ENCODE data around the gene SLC51A. TPM values are rescaled to one million over a fixed set of nuclear protein-coding genes. Genes with fewer than 3 reads are reported as not detected.

SLC51A gene
- total RNA-seq, 1 donor from 2014 or later: not detected

DNA sequence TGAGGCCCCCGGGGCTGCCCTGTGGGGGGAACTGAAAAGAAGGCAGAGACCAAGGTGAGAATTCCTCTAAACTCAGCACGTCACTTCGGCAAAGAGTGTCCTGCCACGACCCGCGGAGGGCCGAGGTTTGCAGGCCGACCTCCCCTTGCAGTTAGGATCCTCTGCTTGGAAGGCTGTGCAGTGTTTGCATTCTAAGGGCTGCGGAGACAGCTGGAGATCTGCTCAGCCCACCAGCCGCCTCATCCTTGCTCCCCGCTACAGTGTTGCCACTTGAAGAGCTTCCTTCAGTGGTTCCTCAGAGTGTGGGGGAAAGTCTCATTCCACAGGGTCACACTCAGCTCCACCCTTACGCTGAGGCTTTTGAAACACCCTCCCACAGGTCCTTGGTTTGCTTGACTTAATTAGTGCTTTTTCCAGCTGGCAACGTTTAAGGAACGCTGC is 10.8 kb downstream of the SLC51A start:
- H3K79me2 ChIP-seq (ENCODE audit: insufficient read depth, low read length): no peaks in the 10 kb centered on the region
- H2AFZ ChIP-seq (ENCODE audit: low read depth, low read length): no peak overlapping the region
- FAIRE-seq (no peak), DNase-seq (ENCODE audit: low read depth) (no peak)
- no peak overlapping the region for H3K4me3 ChIP-seq (ENCODE audit: insufficient read depth, low read depth, low read length)
- no peaks in the 10 kb centered on the region for H3K9me3 ChIP-seq (ENCODE audit: insufficient read depth, low read depth, low read length)
- Mint-ChIP-seq H3K4me1 (ENCODE audit: low read depth, unreplicated experiment) (peaks cover 8% of the 10 kb centered on the region), H3K4me3 (ENCODE audit: unreplicated experiment) (no peak overlapping the region), H3K9me3 (ENCODE audit: unreplicated experiment) (no peaks in the 10 kb centered on the region), H3K27me3 (ENCODE audit: low read depth, unreplicated experiment) (no peaks in the 10 kb centered on the region), H3K36me3 (ENCODE audit: low read depth, unreplicated experiment) (peaks cover 8% of the 10 kb centered on the region), H3K27ac (ENCODE audit: unreplicated experiment) (no peak overlapping the region)
- H3K9ac ChIP-seq (ENCODE audit: low read length): no peak overlapping the region
- no peaks in the 10 kb centered on the region for H3K36me3 ChIP-seq (ENCODE audit: insufficient read depth, low read length)
- no peak overlapping the region for H3K4me2 ChIP-seq (ENCODE audit: low read length)
- H3K4me1 ChIP-seq (ENCODE audit: insufficient read depth, low read length): no peaks in the 10 kb centered on the region
- no peak overlapping the region for H3K27ac ChIP-seq (ENCODE audit: low read depth, low read length)
- H3K27me3 ChIP-seq (ENCODE audit: insufficient read depth, low read length): peaks cover 3% of the 10 kb centered on the region
- TF ChIP-seq, protein P1, sequence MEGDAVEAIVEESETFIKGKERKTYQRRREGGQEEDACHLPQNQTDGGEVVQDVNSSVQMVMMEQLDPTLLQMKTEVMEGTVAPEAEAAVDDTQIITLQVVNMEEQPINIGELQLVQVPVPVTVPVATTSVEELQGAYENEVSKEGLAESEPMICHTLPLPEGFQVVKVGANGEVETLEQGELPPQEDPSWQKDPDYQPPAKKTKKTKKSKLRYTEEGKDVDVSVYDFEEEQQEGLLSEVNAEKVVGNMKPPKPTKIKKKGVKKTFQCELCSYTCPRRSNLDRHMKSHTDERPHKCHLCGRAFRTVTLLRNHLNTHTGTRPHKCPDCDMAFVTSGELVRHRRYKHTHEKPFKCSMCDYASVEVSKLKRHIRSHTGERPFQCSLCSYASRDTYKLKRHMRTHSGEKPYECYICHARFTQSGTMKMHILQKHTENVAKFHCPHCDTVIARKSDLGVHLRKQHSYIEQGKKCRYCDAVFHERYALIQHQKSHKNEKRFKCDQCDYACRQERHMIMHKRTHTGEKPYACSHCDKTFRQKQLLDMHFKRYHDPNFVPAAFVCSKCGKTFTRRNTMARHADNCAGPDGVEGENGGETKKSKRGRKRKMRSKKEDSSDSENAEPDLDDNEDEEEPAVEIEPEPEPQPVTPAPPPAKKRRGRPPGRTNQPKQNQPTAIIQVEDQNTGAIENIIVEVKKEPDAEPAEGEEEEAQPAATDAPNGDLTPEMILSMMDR (IDR thresholded peaks at IDR 0.05; ENCODE audit: insufficient read depth, low read depth, low read length): no peak
- TF ChIP-seq EZH2 (IDR thresholded peaks at IDR 0.05; ENCODE audit: insufficient read depth, low read length): no peak
- no peaks in the 10 kb centered on the region for H4K20me1 ChIP-seq (ENCODE audit: insufficient read depth, low read length)

GRCh38 chr3:196227629-196228493 is 11.5 kb downstream of the SLC51A start:
- H3K9me3 ChIP-seq (ENCODE audit: insufficient read depth, low read depth, low read length): no peaks in the 10 kb centered on the region
- no peak overlapping the region for H3K27ac ChIP-seq (ENCODE audit: low read depth, low read length)
- H3K4me1 ChIP-seq (ENCODE audit: insufficient read depth, low read length): no peaks in the 10 kb centered on the region
- TF ChIP-seq, protein P1 (IDR thresholded peaks at IDR 0.05; ENCODE audit: insufficient read depth, low read depth, low read length): no peak
- TF ChIP-seq EZH2 (IDR thresholded peaks at IDR 0.05; ENCODE audit: insufficient read depth, low read length): no peak
- peaks cover 7% of the 10 kb centered on the region for H3K36me3 Mint-ChIP-seq (ENCODE audit: low read depth, unreplicated experiment)
- no peaks in the 10 kb centered on the region for H3K36me3 ChIP-seq (ENCODE audit: insufficient read depth, low read length)
- peaks cover 8% of the 10 kb centered on the region for H3K4me1 Mint-ChIP-seq (ENCODE audit: low read depth, unreplicated experiment)
- no peak for FAIRE-seq
- H3K4me3 Mint-ChIP-seq (ENCODE audit: unreplicated experiment): peak overlapping the region; percentile 22
- no peak overlapping the region for H3K27ac Mint-ChIP-seq (ENCODE audit: unreplicated experiment)
- no peaks in the 10 kb centered on the region for H3K9me3 Mint-ChIP-seq (ENCODE audit: unreplicated experiment)
- no peaks in the 10 kb centered on the region for H3K27me3 Mint-ChIP-seq (ENCODE audit: low read depth, unreplicated experiment)
- DNase-seq (ENCODE audit: low read depth): peak; percentile 11
- H2AFZ ChIP-seq (ENCODE audit: low read depth, low read length): no peak overlapping the region
- H3K9ac ChIP-seq (ENCODE audit: low read length): no peak overlapping the region
- peaks cover under 1% of the 10 kb centered on the region for H3K27me3 ChIP-seq (ENCODE audit: insufficient read depth, low read length)
- no peak overlapping the region for H3K4me3 ChIP-seq (ENCODE audit: insufficient read depth, low read depth, low read length)
- no peaks in the 10 kb centered on the region for H4K20me1 ChIP-seq (ENCODE audit: insufficient read depth, low read length)
- H3K79me2 ChIP-seq (ENCODE audit: insufficient read depth, low read length): no peaks in the 10 kb centered on the region
- no peak overlapping the region for H3K4me2 ChIP-seq (ENCODE audit: low read length)

All from astrocyte (in vitro differentiated cells and primary cell).